Measurements from ENCODE around the gene AADAC. TPM values are rescaled to one million over a fixed set of nuclear protein-coding genes. Genes with fewer than 3 reads are reported as not detected.

AADAC gene
- total RNA-seq, 2 donors from 2014 or later: 0.39 to 0.70 TPM

DNA sequence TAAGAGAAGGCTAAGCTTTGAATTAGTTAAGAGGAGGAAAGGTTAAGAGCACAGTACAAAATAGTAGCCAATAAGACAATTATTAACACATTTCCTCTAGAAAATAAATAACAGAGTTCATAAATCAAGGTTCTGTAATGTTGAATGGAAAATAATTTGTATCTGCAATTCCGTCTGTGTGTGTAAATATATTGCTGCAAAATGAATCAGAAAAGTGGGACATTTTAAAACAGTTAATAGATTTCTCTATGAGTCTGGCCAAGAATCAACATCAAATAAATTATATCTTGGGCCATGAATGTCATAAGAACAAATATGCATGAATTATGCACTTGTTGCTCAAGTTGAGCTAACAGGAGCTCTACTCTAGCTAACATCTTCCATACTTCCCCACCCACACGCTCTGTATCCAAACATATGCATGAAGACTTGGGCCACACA is 45.3 kb downstream of the AADAC start:
- H3K9me3 ChIP-seq: no peaks in the 10 kb centered on the region
- TF ChIP-seq, protein P1, sequence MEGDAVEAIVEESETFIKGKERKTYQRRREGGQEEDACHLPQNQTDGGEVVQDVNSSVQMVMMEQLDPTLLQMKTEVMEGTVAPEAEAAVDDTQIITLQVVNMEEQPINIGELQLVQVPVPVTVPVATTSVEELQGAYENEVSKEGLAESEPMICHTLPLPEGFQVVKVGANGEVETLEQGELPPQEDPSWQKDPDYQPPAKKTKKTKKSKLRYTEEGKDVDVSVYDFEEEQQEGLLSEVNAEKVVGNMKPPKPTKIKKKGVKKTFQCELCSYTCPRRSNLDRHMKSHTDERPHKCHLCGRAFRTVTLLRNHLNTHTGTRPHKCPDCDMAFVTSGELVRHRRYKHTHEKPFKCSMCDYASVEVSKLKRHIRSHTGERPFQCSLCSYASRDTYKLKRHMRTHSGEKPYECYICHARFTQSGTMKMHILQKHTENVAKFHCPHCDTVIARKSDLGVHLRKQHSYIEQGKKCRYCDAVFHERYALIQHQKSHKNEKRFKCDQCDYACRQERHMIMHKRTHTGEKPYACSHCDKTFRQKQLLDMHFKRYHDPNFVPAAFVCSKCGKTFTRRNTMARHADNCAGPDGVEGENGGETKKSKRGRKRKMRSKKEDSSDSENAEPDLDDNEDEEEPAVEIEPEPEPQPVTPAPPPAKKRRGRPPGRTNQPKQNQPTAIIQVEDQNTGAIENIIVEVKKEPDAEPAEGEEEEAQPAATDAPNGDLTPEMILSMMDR (IDR thresholded peaks at IDR 0.05): no peak
- H3K36me3 ChIP-seq: no peaks in the 10 kb centered on the region
- no peak overlapping the region for H3K4me3 ChIP-seq
- no peaks in the 10 kb centered on the region for H3K27me3 ChIP-seq
- no peak overlapping the region for H3K27ac ChIP-seq
- no peaks in the 10 kb centered on the region for H3K4me1 ChIP-seq
- no peak for DNase-seq (ENCODE audit: low spot score)

DNA sequence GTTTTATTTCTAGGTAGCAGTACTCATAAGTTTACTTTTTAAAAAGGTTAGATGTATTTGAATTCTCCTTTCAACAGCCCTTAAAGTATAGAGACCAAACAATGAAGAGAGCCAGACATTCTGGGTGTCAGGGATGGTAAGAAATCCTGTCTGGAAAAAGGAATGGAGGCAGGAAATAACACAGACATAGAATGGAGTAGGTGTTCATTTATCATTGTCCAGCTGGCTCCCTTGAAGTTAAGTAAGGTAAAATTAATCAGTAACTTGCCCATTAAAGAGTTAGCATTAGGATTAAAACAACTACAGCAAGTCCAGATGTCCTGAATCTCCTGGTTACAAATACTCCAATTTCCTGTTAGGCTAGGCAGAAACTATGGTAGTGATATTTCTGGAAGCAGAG is 46.0 kb downstream of the AADAC start:
- Histone ChIP-seq H3K4me3 (no peak overlapping the region), H3K27ac (no peak overlapping the region), H3K36me3 (no peaks in the 10 kb centered on the region), H3K27me3 (no peaks in the 10 kb centered on the region), H3K9me3 (no peaks in the 10 kb centered on the region), H3K4me1 (no peaks in the 10 kb centered on the region)
- TF ChIP-seq, protein P1 (IDR thresholded peaks at IDR 0.05): no peak
- DNase-seq (ENCODE audit: low spot score): no peak

DNA sequence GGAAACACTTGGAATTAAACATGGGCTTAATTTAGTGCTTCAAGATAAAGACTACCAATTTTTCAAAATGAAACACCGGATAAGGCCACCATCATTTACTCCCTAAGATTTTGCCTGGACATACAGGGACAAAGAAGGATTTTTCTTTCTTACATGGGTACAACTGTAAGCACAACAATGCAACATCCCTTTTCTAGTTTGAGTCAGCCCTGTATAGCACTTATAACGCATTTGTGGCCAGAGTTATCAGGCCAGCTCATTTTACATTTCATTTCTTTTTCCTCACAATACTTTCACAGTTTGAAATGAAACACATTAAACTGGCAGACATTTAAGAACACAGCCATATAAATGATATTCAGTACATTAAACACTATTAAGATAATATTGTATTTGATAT is 49.7 kb downstream of the AADAC start:
- DNase-seq (ENCODE audit: low spot score): no peak
- Histone ChIP-seq H3K27me3 (no peaks in the 10 kb centered on the region), H3K27ac (no peak overlapping the region), H3K4me1 (no peaks in the 10 kb centered on the region), H3K36me3 (no peaks in the 10 kb centered on the region), H3K4me3 (no peak overlapping the region), H3K9me3 (no peaks in the 10 kb centered on the region)
- TF ChIP-seq, protein P1 (IDR thresholded peaks at IDR 0.05): no peak

DNA sequence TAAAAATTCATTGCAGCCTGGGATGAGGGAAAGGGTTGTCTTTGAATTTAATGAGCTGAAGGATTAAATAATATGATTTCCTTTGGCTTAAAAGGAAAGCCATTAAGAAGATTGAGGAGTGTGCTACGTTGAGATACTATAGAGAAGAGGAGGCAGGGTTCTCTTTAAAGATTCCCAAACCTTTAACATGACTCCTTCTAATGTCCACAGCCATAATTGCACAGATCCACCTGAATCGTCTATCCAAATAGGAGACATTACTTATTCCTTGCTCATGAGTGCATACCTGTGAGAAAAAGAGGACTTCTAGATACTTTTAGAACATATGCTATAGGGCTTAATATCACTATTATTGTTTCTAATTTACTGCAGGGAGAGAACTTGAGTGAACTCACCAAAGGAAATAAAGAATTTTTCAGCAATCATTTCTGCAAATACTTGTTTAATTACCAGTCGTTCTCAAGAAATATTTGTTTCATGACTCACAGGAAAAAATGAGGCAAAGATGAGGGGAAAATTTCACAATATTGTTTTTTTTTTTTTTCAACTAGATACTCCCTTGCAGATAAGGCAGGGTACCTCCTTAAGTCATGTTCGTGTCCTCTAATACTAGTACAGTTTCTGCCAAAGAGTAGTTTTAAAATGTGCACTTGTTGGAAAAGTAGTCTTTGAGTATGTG is 50.6 kb downstream of the AADAC start:
- no peaks in the 10 kb centered on the region for H3K36me3 ChIP-seq
- DNase-seq (ENCODE audit: low spot score): no peak
- TF ChIP-seq, protein P1 (IDR thresholded peaks at IDR 0.05): no peak
- no peaks in the 10 kb centered on the region for H3K4me1 ChIP-seq
- no peak overlapping the region for H3K4me3 ChIP-seq
- no peaks in the 10 kb centered on the region for H3K9me3 ChIP-seq
- H3K27ac ChIP-seq: no peak overlapping the region
- no peaks in the 10 kb centered on the region for H3K27me3 ChIP-seq

DNA sequence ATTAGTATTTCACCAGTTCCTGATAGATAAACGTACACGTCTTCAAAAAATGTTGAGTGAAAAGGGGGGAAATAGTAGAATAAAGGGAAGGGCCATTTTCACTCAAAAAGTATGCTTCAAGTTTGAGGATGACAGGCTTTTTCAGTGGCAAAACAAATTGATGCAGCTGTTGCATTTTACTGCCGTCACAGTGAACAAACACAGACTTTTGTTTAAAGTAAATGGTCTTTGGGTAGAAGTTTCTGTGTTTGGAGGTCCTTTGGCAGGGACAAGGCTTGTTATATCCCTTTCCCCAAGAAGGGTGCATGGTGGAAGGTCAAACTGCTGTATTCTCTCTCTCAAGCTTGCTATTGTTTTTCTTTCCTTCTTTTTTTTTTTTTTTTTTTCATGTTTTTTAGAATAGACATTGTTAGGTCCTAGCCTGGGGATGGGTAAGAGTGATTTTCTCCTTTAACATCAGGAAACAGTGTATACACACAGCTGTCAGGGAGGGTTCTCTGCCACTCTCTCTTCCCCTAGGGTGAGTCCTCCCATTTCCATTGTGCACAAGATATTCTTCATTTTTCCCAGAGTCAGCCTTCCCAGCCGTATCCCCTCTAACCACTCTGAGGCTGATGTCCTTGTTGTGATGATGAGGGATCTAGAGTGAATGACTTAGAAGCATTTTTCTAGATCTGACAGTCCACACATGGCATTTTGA is 52.9 kb downstream of the AADAC start:
- DNase-seq (ENCODE audit: low spot score): no peak
- Histone ChIP-seq H3K27ac (no peak overlapping the region), H3K4me1 (peaks cover 0 to 6% of the 10 kb centered on the region in 2 donors), H3K36me3 (no peaks in the 10 kb centered on the region), H3K27me3 (no peaks in the 10 kb centered on the region), H3K4me3 (no peak overlapping the region), H3K9me3 (no peaks in the 10 kb centered on the region)
- TF ChIP-seq, protein P1 (IDR thresholded peaks at IDR 0.05): no peak
